ENCODE results near the gene SLIT1. TPM values are rescaled to one million over a fixed set of nuclear protein-coding genes. Genes with fewer than 3 reads are reported as not detected.

The SLIT1 gene
- polyA plus RNA-seq, 1 donor (not counting 4 experiments of a cell fraction or from before 2014, with no cell fraction given): 0.01 TPM

DNA sequence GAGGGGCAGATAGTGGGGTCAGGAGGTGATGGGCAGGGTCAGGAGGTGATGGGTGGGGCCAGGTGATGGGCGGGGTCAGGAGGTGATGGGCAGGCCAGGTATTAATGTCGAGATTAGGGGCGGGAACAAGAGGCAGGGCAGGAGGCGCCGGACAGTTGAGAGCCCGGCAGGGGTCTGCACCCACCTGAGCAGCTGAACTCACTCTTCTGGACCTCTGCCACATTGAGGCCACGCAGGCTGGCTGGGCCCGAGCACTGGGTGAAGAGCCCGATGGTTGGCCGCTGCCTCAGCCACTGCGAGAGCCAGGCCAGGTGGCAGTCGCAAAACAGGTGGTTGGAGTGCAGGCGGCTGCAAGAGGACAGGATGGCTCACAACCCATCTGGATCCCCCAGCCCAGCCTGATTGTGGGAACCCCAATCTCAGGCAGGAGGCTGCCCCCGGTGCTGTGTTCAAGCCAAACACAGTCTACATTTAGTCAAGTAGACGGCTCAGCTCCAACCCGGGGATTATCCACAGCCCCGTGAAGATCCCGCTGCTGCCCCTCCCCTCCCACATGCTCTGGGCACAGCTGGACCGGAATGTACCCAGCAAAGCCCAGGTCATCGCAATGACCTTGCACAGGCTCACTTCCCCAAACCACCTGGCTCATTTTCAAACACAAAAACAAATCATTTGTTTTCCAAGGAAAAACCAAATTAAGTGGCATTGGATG lies 122.3 kb downstream of the SLIT1 start:
- Histone ChIP-seq H3K79me2 (ENCODE audit: control insufficient read depth, insufficient read depth, low read length) (no peaks in the 10 kb centered on the region), H3K9me1 (ENCODE audit: control insufficient read depth, extremely low read depth, insufficient read depth, low read length) (no peaks in the 10 kb centered on the region), H3K27ac (ENCODE audit: control insufficient read depth, insufficient read depth, low read length) (no peak overlapping the region), H3K4me2 (ENCODE audit: control insufficient read depth, extremely low read depth, insufficient read depth, low read depth, low read length) (no peak overlapping the region), H2AFZ (ENCODE audit: control insufficient read depth, low read length) (no peak overlapping the region), H3K36me3 (ENCODE audit: control insufficient read depth in 2 of 2, extremely low read depth in 1 of 2, insufficient read depth in 2 of 2, low read length in 2 of 2) (no peaks in the 10 kb centered on the region), H3K4me1 (ENCODE audit: control insufficient read depth, extremely low read depth, insufficient read depth, low read length) (no peaks in the 10 kb centered on the region), H4K20me1 (ENCODE audit: control insufficient read depth, extremely low read depth, insufficient read depth, low read length) (no peaks in the 10 kb centered on the region), H3K4me3 (ENCODE audit: control insufficient read depth in 2 of 3, extremely low read depth in 1 of 3, insufficient read depth in 2 of 3, low read depth in 1 of 3, low read length in 3 of 3) (no peak overlapping the region), H3K27me3 (ENCODE audit: control insufficient read depth, extremely low read depth, insufficient read depth, low read length) (peaks cover 44% of the 10 kb centered on the region), H3K9me3 (ENCODE audit: control insufficient read depth, low read depth, low read length) (no peaks in the 10 kb centered on the region), H3K9ac (ENCODE audit: control insufficient read depth, extremely low read depth, insufficient read depth, low read length) (no peak overlapping the region)
- FAIRE-seq (no peak), DNase-seq (ENCODE audit: low read depth, low spot score) (no peak)
- dilution Hi-C loops (cut with MboI; ENCODE audit: extremely low pct_ligation_motif_present, low sequenced_read_pairs): no loop called here
- TF ChIP-seq, protein P1, sequence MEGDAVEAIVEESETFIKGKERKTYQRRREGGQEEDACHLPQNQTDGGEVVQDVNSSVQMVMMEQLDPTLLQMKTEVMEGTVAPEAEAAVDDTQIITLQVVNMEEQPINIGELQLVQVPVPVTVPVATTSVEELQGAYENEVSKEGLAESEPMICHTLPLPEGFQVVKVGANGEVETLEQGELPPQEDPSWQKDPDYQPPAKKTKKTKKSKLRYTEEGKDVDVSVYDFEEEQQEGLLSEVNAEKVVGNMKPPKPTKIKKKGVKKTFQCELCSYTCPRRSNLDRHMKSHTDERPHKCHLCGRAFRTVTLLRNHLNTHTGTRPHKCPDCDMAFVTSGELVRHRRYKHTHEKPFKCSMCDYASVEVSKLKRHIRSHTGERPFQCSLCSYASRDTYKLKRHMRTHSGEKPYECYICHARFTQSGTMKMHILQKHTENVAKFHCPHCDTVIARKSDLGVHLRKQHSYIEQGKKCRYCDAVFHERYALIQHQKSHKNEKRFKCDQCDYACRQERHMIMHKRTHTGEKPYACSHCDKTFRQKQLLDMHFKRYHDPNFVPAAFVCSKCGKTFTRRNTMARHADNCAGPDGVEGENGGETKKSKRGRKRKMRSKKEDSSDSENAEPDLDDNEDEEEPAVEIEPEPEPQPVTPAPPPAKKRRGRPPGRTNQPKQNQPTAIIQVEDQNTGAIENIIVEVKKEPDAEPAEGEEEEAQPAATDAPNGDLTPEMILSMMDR (optimal IDR thresholded peaks at IDR 0.05 in 1 of 3, IDR thresholded peaks at IDR 0.05 in 1 of 3, conservative IDR thresholded peaks at IDR 0.05 in 1 of 3; ENCODE audit: extremely low read depth in 1 of 3, insufficient read depth in 2 of 3, low read length in 3 of 3): no peak
- TF ChIP-seq EZH2 (IDR thresholded peaks at IDR 0.05; ENCODE audit: low read length): no peak

DNA sequence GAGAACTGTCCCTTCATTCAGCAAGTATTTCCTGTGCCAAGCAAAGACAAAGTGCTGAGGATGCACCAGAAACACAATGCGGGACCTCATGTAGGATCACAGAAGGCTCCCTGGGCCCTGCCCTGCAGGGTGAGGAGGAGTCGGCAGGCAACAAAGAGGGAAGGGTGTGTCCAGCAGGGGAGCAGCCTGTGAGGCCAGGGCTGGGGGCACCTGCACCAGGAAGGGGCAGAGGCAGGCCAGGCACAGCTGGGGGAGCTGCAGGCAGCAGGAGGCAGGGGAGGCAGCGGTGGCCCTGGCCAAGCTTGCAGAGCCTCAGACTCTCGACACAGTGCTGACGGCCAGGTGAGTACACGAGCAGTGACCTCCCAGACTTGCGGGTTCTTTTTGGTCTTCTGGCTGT lies 123.3 kb downstream of the SLIT1 start:
- H3K9ac ChIP-seq (ENCODE audit: control insufficient read depth, extremely low read depth, insufficient read depth, low read length): no peak overlapping the region
- no peaks in the 10 kb centered on the region for H3K9me1 ChIP-seq (ENCODE audit: control insufficient read depth, extremely low read depth, insufficient read depth, low read length)
- no peaks in the 10 kb centered on the region for H3K4me1 ChIP-seq (ENCODE audit: control insufficient read depth, extremely low read depth, insufficient read depth, low read length)
- H3K36me3 ChIP-seq (ENCODE audit: control insufficient read depth in 2 of 2, extremely low read depth in 1 of 2, insufficient read depth in 2 of 2, low read length in 2 of 2): no peaks in the 10 kb centered on the region
- H3K9me3 ChIP-seq (ENCODE audit: control insufficient read depth, low read depth, low read length): no peaks in the 10 kb centered on the region
- H3K27me3 ChIP-seq (ENCODE audit: control insufficient read depth, extremely low read depth, insufficient read depth, low read length): peaks cover 44% of the 10 kb centered on the region
- H3K27ac ChIP-seq (ENCODE audit: control insufficient read depth, insufficient read depth, low read length): no peak overlapping the region
- no peaks in the 10 kb centered on the region for H4K20me1 ChIP-seq (ENCODE audit: control insufficient read depth, extremely low read depth, insufficient read depth, low read length)
- H3K4me2 ChIP-seq (ENCODE audit: control insufficient read depth, extremely low read depth, insufficient read depth, low read depth, low read length): no peak overlapping the region
- no peak for DNase-seq (ENCODE audit: low read depth, low spot score)
- H2AFZ ChIP-seq (ENCODE audit: control insufficient read depth, low read length): no peak overlapping the region
- dilution Hi-C loops (cut with MboI; ENCODE audit: extremely low pct_ligation_motif_present, low sequenced_read_pairs): no loop called here
- no peak for TF ChIP-seq EZH2 (IDR thresholded peaks at IDR 0.05; ENCODE audit: low read length)
- TF ChIP-seq, protein P1 (optimal IDR thresholded peaks at IDR 0.05 in 1 of 3, IDR thresholded peaks at IDR 0.05 in 1 of 3, conservative IDR thresholded peaks at IDR 0.05 in 1 of 3; ENCODE audit: extremely low read depth in 1 of 3, insufficient read depth in 2 of 3, low read length in 3 of 3): no peak
- H3K79me2 ChIP-seq (ENCODE audit: control insufficient read depth, insufficient read depth, low read length): no peaks in the 10 kb centered on the region
- H3K4me3 ChIP-seq (ENCODE audit: control insufficient read depth in 2 of 3, extremely low read depth in 1 of 3, insufficient read depth in 2 of 3, low read depth in 1 of 3, low read length in 3 of 3): no peak overlapping the region
- FAIRE-seq: no peak

Measured in keratinocyte (primary cell).